H1 (cell line): ENCODE data around the gene TAGLN3.

Experiments
- ATF2 ChIP-seq: IDR thresholded peaks from 2 replicates; pipeline ENCODE4 v1.6.1; 2012; ENCODE audit warnings: low read length, inconsistent platforms
- CEBPB ChIP-seq: IDR thresholded peaks from 2 replicates; pipeline ENCODE4 v1.6.1; 2012; ENCODE audit warnings: low read depth, low read length
- CREB1 ChIP-seq: IDR thresholded peaks from 2 replicates; pipeline ENCODE4 v1.6.1; 2012; ENCODE audit warnings: inconsistent platforms
- EZH2 ChIP-seq: fragments of 200-600 bp; sonication (generic); IDR thresholded peaks from 2 replicates; pipeline ENCODE4 v1.7.1; 2012; ENCODE audit warnings: low read depth, mild to moderate bottlenecking, moderate library complexity, low read length, inconsistent platforms; ENCODE audit not compliant: severe bottlenecking
- GABPA ChIP-seq: IDR thresholded peaks from 2 replicates; pipeline ENCODE4 v1.6.1; 2011; ENCODE audit warnings: mild to moderate bottlenecking, low read length, moderate library complexity, borderline replicate concordance; ENCODE audit not compliant: insufficient read depth
- JUND ChIP-seq: IDR thresholded peaks from 2 replicates; pipeline ENCODE4 v1.6.1; 2011; ENCODE audit warnings: mild to moderate bottlenecking, improper control_type of control experiment, low read length
- POLR2A ChIP-seq, 2 experiments: IDR thresholded peaks; 1 replicate in 1 of 2; 2 replicates in 1 of 2; pipeline ENCODE4 v1.6.1; 2011; ENCODE audit warnings: low read depth in 2 of 2, low read length in 2 of 2, mild to moderate bottlenecking in 2 of 2; ENCODE audit errors: control extremely low read depth in 1 of 2
- POLR2AphosphoS5 ChIP-seq: IDR thresholded peaks from 2 replicates; pipeline ENCODE4 v1.6.1; 2011; ENCODE audit warnings: low read depth, low read length
- RAD21 ChIP-seq, 2 experiments: IDR thresholded peaks in 1 of 2; conservative IDR thresholded peaks in 1 of 2; 2 replicates each; pipeline ENCODE4 v1.6.1; 2011; ENCODE audit warnings: low read depth in 2 of 2, low read length in 2 of 2, improper control_type of control experiment in 1 of 2, inconsistent platforms in 1 of 2, mild to moderate bottlenecking in 1 of 2, moderate library complexity in 1 of 2
- RFX5 ChIP-seq: IDR thresholded peaks from 2 replicates; pipeline ENCODE4 v1.6.1; 2011; ENCODE audit warnings: low read depth, low read length, improper control_type of control experiment, borderline replicate concordance
- SUZ12 ChIP-seq: fragments of 200-600 bp; sonication (generic); IDR thresholded peaks from 2 replicates; pipeline ENCODE4 v1.6.1; 2012; ENCODE audit warnings: mild to moderate bottlenecking, inconsistent platforms, low read length, moderate library complexity, mixed read lengths
- TAF1 ChIP-seq: IDR thresholded peaks from 2 replicates; pipeline ENCODE4 v1.6.1; 2011; ENCODE audit warnings: mild to moderate bottlenecking, low read depth, low read length
- TCF12 ChIP-seq: IDR thresholded peaks from 2 replicates; pipeline ENCODE4 v1.6.1; 2011; ENCODE audit warnings: low read depth, mild to moderate bottlenecking, low read length
- TF ChIP-seq, protein P1 (sequence below), 3 experiments: IDR thresholded peaks; 1 replicate in 2 of 3; 2 replicates in 1 of 3; pipeline versions ENCODE4 v1.5.1 to v1.6.1; 2011; ENCODE audit warnings: low read length in 3 of 3, mild to moderate bottlenecking in 3 of 3, inconsistent platforms in 2 of 3, low read depth in 1 of 3, moderate library complexity in 1 of 3; ENCODE audit not compliant: insufficient read depth in 1 of 3; ENCODE audit errors: control extremely low read depth in 1 of 3

GRCh38 chr3:111971533-111972130, 27.1 kb upstream of the TAGLN3 start:
- TF ChIP-seq POLR2A (IDR thresholded peaks at IDR 0.05; ENCODE audit: control extremely low read depth in 1 of 2, low read depth in 2 of 2, low read length in 2 of 2) (no peak), TAF1 (no peak), POLR2AphosphoS5 (no peak), RAD21 (IDR thresholded peaks at IDR 0.05 in 1 of 2, conservative IDR thresholded peaks at IDR 0.05 in 1 of 2; ENCODE audit: low read depth in 2 of 2, low read length in 2 of 2) (no peak), EZH2 (no peak), TCF12 (no peak), RFX5 (no peak), SUZ12 (no peak), CEBPB (no peak), CREB1 (no peak), ATF2 (no peak), GABPA (no peak), JUND (no peak)
- TF ChIP-seq, protein P1, sequence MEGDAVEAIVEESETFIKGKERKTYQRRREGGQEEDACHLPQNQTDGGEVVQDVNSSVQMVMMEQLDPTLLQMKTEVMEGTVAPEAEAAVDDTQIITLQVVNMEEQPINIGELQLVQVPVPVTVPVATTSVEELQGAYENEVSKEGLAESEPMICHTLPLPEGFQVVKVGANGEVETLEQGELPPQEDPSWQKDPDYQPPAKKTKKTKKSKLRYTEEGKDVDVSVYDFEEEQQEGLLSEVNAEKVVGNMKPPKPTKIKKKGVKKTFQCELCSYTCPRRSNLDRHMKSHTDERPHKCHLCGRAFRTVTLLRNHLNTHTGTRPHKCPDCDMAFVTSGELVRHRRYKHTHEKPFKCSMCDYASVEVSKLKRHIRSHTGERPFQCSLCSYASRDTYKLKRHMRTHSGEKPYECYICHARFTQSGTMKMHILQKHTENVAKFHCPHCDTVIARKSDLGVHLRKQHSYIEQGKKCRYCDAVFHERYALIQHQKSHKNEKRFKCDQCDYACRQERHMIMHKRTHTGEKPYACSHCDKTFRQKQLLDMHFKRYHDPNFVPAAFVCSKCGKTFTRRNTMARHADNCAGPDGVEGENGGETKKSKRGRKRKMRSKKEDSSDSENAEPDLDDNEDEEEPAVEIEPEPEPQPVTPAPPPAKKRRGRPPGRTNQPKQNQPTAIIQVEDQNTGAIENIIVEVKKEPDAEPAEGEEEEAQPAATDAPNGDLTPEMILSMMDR (IDR thresholded peaks at IDR 0.05; ENCODE audit: control extremely low read depth in 1 of 3, insufficient read depth in 1 of 3, low read depth in 1 of 3, low read length in 3 of 3) = no peak
